ENCODE measurements around the gene PPP2R2B. TPM values are rescaled to one million over a fixed set of nuclear protein-coding genes. Genes with fewer than 3 reads are reported as not detected.

The PPP2R2B gene
- total and polyA plus RNA-seq, 2 experiments from 2014 or later, result 14.4 to 21.1 TPM

DNA sequence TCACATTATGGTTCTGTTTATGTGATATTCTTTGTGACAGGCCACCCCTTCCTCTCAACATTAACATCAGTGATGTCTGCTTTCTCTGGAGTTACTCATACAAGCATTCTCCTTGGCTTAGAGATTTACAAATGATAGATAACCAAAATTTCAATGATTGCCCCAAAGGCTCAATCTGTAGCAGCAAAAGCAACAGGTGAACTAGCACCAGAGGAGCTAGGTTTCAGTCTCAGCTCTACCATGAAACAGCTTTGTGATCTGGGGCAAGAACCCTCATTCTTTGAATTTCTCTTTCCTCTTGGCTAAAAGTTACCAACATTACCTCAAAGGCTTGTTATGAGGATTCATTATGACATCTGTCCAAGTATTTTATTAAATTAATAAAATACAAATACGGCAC is 120.5 kb downstream of the PPP2R2B start:
- H3K27me3 ChIP-seq, result no peaks in the 10 kb centered on the region
- TF ChIP-seq, protein P1, sequence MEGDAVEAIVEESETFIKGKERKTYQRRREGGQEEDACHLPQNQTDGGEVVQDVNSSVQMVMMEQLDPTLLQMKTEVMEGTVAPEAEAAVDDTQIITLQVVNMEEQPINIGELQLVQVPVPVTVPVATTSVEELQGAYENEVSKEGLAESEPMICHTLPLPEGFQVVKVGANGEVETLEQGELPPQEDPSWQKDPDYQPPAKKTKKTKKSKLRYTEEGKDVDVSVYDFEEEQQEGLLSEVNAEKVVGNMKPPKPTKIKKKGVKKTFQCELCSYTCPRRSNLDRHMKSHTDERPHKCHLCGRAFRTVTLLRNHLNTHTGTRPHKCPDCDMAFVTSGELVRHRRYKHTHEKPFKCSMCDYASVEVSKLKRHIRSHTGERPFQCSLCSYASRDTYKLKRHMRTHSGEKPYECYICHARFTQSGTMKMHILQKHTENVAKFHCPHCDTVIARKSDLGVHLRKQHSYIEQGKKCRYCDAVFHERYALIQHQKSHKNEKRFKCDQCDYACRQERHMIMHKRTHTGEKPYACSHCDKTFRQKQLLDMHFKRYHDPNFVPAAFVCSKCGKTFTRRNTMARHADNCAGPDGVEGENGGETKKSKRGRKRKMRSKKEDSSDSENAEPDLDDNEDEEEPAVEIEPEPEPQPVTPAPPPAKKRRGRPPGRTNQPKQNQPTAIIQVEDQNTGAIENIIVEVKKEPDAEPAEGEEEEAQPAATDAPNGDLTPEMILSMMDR (IDR thresholded peaks at IDR 0.05; ENCODE audit: low read depth, low read length), result no peak
- no peaks in the 10 kb centered on the region for H3K36me3 ChIP-seq
- H3K27ac ChIP-seq, result no peak overlapping the region
- no peaks in the 10 kb centered on the region for H3K9me3 ChIP-seq (ENCODE audit: low read depth)
- no peak for DNase-seq (ENCODE audit: low read depth in 1 of 2, low spot score in 1 of 2)
- H3K4me1 ChIP-seq (ENCODE audit: low read depth), result peaks cover 11% of the 10 kb centered on the region
- no peak overlapping the region for H3K4me3 ChIP-seq

DNA sequence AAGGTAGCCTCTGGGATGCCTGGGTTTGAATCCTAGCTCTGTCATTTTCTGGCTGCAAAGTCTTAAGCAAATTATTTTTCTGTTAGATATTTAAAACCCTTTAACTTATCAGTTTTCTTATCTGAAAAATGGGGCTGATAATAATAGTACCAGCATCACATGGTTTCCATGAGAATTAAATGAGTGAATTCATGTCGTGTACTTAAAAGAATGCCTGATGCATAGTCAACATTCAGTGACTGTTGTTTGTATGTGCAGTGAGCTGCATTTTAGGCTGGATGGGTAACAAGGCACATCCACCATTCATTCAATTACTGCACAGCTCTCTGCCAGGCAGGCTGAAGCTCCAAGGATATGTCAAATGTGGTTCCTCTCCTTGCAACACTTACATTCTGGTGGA is 122.0 kb downstream of the PPP2R2B start:
- no peaks in the 10 kb centered on the region for H3K27me3 ChIP-seq
- no peak overlapping the region for H3K4me3 ChIP-seq
- TF ChIP-seq, protein P1 (IDR thresholded peaks at IDR 0.05; ENCODE audit: low read depth, low read length), result no peak
- no peaks in the 10 kb centered on the region for H3K36me3 ChIP-seq
- DNase-seq (ENCODE audit: low read depth in 1 of 2, low spot score in 1 of 2), result no peak
- H3K4me1 ChIP-seq (ENCODE audit: low read depth), result no peaks in the 10 kb centered on the region
- no peaks in the 10 kb centered on the region for H3K9me3 ChIP-seq (ENCODE audit: low read depth)
- no peak overlapping the region for H3K27ac ChIP-seq

DNA sequence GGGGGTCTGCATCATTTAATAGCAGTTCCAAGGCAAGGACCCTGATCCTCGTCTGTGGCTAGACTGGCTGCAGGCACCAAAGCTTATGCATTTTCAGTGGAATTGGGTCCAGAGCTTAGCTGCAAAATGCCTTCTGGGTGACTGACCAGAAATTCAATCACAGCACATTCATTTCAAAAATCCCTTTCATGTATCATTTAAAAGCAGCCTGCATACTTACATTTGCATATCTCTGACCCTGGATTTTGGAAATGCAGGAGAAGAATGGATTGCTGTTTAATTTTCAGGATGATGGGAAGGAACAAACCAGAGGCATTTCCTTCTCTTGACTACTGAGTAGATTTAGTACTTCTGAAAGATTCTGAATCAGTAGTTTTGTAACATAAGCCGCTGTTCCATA is 122.8 kb downstream of the PPP2R2B start:
- H3K4me3 ChIP-seq, result no peak overlapping the region
- TF ChIP-seq, protein P1 (IDR thresholded peaks at IDR 0.05; ENCODE audit: low read depth, low read length), result no peak
- H3K27me3 ChIP-seq, result no peaks in the 10 kb centered on the region
- H3K4me1 ChIP-seq (ENCODE audit: low read depth), result no peaks in the 10 kb centered on the region
- no peaks in the 10 kb centered on the region for H3K36me3 ChIP-seq
- no peaks in the 10 kb centered on the region for H3K9me3 ChIP-seq (ENCODE audit: low read depth)
- H3K27ac ChIP-seq, result no peak overlapping the region
- no peak for DNase-seq (ENCODE audit: low read depth in 1 of 2, low spot score in 1 of 2)

DNA sequence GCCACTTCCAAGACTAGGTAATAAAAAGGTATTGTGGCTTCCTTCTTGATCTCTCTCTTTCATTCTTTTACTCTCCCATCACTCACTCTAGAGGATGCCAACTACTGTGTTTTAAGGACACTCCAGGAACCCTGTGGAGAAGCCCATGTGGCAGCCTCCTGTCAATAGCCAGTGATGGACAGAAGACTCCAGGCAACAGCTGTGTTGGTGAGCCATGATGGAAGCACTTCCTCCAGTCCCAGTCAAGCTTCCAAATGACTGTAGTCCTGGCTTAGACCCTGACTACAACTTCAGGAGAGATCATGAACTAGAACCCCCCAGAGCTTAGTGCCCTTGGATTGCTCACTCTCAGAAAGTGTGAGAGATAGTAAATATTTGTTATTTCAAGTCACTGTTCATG is 123.9 kb downstream of the PPP2R2B start:
- DNase-seq (ENCODE audit: low read depth in 1 of 2, low spot score in 1 of 2), result no peak
- no peak overlapping the region for H3K4me3 ChIP-seq
- H3K9me3 ChIP-seq (ENCODE audit: low read depth), result no peaks in the 10 kb centered on the region
- no peak overlapping the region for H3K27ac ChIP-seq
- TF ChIP-seq, protein P1 (IDR thresholded peaks at IDR 0.05; ENCODE audit: low read depth, low read length), result no peak
- H3K36me3 ChIP-seq, result no peaks in the 10 kb centered on the region
- H3K27me3 ChIP-seq, result no peaks in the 10 kb centered on the region
- no peaks in the 10 kb centered on the region for H3K4me1 ChIP-seq (ENCODE audit: low read depth)

DNA sequence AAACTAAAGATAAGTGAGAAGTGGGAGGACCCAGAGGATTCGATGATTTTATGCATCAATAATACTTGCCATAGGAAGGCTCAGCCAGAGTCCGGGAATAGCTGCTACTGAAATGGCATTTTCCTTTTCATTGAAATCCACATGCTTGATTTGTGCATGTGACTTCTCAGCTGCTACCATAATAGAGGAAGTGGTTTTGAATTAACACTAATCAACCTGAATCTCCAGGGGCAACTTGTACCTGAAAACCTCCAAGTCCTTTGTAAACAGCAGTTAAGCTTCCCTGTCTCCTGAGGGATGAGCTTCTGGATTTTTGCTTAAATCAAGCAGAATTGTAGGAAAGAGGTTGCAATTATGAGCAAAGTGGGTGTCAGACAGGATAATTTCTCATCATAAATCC is 124.9 kb downstream of the PPP2R2B start:
- TF ChIP-seq, protein P1 (IDR thresholded peaks at IDR 0.05; ENCODE audit: low read depth, low read length), result no peak
- Histone ChIP-seq H3K27me3 (no peaks in the 10 kb centered on the region), H3K4me3 (no peak overlapping the region)

More for the DNA sequence above, 124.9 kb downstream of the PPP2R2B start:
- Histone ChIP-seq H3K27ac (no peak overlapping the region), H3K9me3 (ENCODE audit: low read depth) (no peaks in the 10 kb centered on the region), H3K36me3 (no peaks in the 10 kb centered on the region), H3K4me1 (ENCODE audit: low read depth) (no peaks in the 10 kb centered on the region)
- no peak for DNase-seq (ENCODE audit: low read depth in 1 of 2, low spot score in 1 of 2)

Measured in cardiac muscle cell (in vitro differentiated cells and primary cell).